Measurements from ENCODE around the gene CNIH1.

The CNIH1 gene

GRCh38 chr14:54440873-54441868 is at the start of gene CNIH1:
Gene CNIH1 (minus strand): TSS chr14:54441374. CDS start chr14:54441327, 47 bp downstream.
- peak; percentile 94 for DNase-seq (ENCODE audit: low spot score)

GRCh38 chr14:54490445-54491175 is 49.4 kb upstream of the CNIH1 start:
- DNase-seq (ENCODE audit: low spot score), result no peak

- DNase-seq (ENCODE audit: low spot score), result no peak
Observed at GRCh38 chr14:54489731-54490444, 48.7 kb upstream of the CNIH1 start.

- no peak for DNase-seq (ENCODE audit: low spot score)
Observed at GRCh38 chr14:54489318-54489683, 48.1 kb upstream of the CNIH1 start.

- DNase-seq (ENCODE audit: low spot score), result peak; percentile 70
Observed at GRCh38 chr14:54488646-54489317, 47.6 kb upstream of the CNIH1 start, which contains the start of gene GMFB. Gene GMFB (minus strand): TSS chr14:54488980. CDS start chr14:54488927, 53 bp downstream.

- no peak for DNase-seq (ENCODE audit: low spot score)
Observed at GRCh38 chr14:54488318-54488645, 47.1 kb upstream of the CNIH1 start.

GRCh38 chr14:54487771-54488170 is 46.6 kb upstream of the CNIH1 start:
- peak; percentile 52 for DNase-seq (ENCODE audit: low spot score)

- DNase-seq (ENCODE audit: low spot score), result no peak
Observed at GRCh38 chr14:54486685-54487084, 45.5 kb upstream of the CNIH1 start.

- DNase-seq (ENCODE audit: low spot score), result no peak
Observed at GRCh38 chr14:54483846-54484245, 42.7 kb upstream of the CNIH1 start.

- DNase-seq (ENCODE audit: low spot score), result peak; percentile 31
Observed at GRCh38 chr14:54483073-54483745, 42.0 kb upstream of the CNIH1 start.

- no peak for DNase-seq (ENCODE audit: low spot score)
Observed at GRCh38 chr14:54481695-54482094, 40.5 kb upstream of the CNIH1 start.

GRCh38 chr14:54480830-54481562 is 39.8 kb upstream of the CNIH1 start:
- DNase-seq (ENCODE audit: low spot score), result no peak

GRCh38 chr14:54478636-54479215 is 37.6 kb upstream of the CNIH1 start:
- DNase-seq (ENCODE audit: low spot score), result no peak

- no peak for DNase-seq (ENCODE audit: low spot score)
Observed at GRCh38 chr14:54475911-54476310, 34.7 kb upstream of the CNIH1 start.

GRCh38 chr14:54475187-54475899 is 34.2 kb upstream of the CNIH1 start:
- no peak for DNase-seq (ENCODE audit: low spot score)

- no peak for DNase-seq (ENCODE audit: low spot score)
Observed at GRCh38 chr14:54474232-54474793, 33.1 kb upstream of the CNIH1 start.

- DNase-seq (ENCODE audit: low spot score), result no peak
Observed at GRCh38 chr14:54472315-54472714, 31.1 kb upstream of the CNIH1 start.

- no peak for DNase-seq (ENCODE audit: low spot score)
Observed at GRCh38 chr14:54471641-54472040, 30.5 kb upstream of the CNIH1 start.

- DNase-seq (ENCODE audit: low spot score), result no peak
Observed at GRCh38 chr14:54470701-54471100, 29.5 kb upstream of the CNIH1 start.

Data from HuH-7.5 (cell line).